Measurements from ENCODE around the gene VSX2.
A peak's percentile ranks its signal among the peaks of the same experiment; 100 is the strongest.

VSX2 gene

DNA sequence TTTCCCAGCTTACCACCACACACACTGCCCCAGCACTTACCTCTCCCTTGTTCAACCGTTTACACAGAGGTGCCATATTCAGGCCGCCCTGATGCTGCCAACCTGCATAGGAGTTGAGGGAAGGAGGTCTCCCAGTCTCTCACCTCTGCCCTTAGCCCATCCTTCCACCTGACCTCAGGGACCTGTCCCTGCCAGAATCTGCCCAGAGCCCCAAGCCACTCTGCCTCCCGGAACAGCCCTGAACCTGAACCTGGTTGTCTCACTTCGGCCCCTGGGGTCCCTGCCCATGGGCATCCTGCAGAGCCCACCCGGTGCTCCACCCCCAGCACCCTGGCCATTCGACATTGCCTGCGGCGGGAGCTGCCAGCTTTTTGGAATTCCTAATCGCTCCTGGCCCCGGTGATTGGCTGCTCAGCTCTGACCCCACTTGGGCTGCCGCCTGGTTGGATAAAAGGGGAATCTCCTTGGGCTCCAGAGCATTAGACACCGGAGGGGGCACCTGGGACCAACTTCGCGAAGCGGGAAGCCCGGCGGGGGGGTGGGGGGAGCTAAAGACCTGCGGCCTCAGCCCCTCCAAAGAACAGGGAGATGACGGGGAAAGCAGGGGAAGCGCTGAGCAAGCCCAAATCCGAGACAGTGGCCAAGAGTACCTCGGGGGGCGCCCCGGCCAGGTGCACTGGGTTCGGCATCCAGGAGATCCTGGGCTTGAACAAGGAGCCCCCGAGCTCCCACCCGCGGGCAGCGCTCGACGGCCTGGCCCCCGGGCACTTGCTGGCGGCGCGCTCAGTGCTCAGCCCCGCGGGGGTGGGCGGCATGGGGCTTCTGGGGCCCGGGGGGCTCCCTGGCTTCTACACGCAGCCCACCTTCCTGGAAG is at the start of gene VSX2:
Gene VSX2, plus strand, starts transcription at position 476 of the 874 bp plus-strand sequence. Its CDS starts 113 bp downstream, at position 589.
- DNase-seq, result no peak

DNA sequence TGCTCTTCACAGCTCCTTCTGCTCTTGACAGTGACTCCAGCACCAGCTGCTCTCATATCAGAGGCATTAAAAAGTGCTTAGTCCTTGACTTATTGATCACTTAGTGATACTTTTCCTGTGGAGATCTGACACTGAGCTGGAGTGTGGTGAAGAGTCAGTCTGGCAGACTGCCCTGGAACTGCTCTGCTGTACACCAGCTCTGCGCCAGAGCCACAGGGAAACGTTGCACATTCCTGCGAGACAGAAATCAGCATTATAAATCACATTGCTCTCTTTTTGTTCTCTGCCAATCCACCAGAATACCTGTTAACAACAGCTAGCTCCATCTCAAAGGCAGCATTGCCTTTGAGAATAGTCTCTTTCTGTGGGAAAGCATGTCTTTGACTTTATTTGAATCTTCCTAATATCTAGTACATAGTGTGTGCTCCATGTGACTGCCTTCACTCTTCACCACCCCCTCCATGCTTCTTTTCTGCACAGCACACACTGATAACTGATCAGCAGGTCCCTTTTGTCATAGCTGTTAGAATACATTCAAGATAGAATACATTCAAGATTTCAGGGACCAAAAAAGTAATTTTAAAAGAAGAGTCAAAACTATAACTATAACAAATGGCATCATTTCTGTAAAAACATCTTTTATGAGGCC is 48.2 kb upstream of the VSX2 start:
- no peak for DNase-seq

- no peak for DNase-seq
Measured at GRCh38 chr14:74194506-74195274, 44.6 kb upstream of the VSX2 start.

DNA sequence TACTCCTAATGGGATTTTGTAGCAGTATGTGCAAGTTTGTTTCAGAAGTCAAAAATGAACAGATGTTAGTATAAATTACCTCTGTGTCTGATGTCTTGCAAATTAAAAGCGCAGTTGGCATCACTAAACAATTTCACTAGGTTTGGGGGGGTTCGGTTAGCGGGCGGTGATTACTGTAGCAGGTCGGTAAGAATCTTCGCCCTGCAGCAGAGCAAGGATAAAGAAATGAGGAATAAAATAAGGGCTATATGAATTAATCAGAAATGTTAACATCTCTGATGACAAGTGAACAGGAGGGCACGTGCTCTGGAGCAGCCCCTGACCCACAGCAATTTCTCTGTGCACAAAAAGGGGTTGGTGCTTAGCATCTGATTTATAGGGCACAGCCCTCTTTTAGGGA is 43.6 kb upstream of the VSX2 start:
- DNase-seq, result no peak

DNA sequence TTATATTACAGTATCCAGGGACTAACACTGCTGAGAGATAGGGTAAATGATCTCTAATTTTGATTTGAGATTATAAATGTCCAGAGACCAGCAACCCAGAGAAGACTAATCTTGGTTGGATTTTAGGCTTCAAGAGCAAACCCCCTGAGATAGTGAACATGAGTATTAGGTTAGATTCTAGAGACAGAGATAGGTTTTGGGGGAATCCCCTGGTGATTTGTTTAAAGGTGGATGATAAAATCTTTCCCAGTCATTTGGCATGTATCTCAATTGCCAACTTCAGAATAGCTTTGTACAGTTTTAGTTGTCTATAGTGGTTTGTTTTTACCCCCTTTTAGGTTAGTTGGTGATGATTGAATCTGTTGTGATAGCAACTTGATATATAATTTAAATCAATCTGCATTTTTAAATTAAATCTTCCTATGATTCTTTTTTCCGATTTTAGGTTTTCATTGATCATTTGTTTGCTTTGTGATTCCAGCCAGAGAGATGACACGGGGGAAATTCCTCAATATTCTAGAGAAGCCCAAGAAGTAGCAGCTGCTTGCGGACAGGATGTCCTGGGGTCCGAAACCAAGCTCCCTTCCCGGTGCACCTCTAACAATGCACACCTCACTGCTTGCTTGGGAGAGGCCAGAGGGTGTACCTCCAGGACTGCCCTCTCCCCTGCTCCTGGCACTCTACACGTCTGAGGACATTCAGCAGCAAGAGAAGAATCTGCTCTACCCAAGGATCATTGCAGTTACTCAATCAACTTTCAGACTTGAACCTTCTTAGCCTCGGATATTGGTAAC is 40.6 kb upstream of the VSX2 start:
- DNase-seq, result no peak

- peak; percentile 20 for DNase-seq
Measured at GRCh38 chr14:74202113-74202512, 37.1 kb upstream of the VSX2 start.

DNA sequence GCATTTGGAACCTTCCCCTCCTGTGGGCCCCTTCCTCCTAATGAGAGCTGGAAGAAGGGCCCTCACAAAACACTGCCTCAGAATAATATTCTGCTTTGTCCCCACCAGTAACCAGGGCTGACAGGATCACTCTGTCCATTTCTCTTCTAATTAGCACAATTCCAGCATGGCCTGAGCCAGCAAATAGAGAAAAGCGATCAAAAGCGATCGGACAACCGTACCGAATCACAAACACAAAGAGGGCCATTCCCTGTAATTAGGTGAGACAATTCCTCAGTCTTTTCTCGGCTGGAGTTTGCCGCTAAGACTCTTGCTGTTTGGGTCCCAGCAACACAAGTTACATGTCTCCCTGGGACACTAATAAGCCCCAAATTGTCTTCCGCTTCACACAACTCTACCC is 35.6 kb upstream of the VSX2 start:
- no peak for DNase-seq

- DNase-seq, result no peak
Measured at GRCh38 chr14:74204491-74204890, 34.8 kb upstream of the VSX2 start.

- DNase-seq, result no peak
Measured at GRCh38 chr14:74205882-74206281, 33.4 kb upstream of the VSX2 start.

GRCh38 chr14:74207943-74208342 is 31.3 kb upstream of the VSX2 start:
- DNase-seq, result peak; percentile 31

DNA sequence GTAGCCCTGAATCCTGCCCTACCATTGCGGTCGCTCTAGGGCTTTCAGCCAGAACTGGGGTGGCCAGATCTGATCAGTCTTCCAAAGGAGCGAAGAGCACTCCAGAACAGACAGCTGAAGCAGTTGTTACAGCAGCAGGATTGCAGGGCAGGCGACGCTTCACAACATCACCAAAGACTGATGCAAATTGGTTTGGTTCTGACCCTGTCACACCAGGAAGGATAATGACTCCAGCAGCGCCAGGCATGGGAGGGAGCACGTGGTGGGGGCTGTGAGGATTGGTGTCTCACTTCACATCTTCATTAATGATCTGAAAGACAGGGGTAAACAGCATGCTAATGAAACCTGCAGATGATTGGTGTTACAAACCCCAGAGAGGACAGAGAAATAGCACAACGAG is 30.6 kb upstream of the VSX2 start:
- no peak for DNase-seq

DNA sequence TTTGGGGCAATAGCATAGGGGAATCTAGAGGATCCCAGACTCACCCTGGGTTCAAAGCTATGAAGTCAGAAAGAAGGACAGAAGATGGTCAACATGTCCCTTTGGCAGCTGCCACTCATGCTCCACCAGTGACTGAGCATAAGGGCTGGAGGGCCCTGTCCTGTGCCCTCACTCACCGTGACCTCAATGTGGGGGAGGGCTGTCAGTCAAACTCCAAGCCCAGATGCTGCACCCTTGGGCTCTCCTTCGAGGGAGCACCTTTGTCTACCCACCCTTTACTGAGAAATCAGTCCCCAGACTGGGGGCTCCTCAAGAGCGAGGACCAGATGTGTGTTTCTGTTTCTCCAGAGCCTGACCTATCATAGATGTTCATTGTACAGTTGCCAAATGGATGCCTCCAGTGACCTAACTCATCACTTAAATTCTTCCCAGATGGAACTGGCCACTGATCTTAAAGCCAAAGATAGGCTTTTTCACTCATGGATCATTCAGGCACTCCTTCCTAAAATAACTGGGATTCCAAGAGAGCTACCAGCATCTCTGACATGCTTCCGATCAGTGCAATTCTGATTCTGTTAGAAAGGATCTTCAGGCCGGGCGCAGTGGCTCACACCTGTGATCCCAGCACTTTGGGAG is 27.2 kb upstream of the VSX2 start:
- no peak for DNase-seq

DNA sequence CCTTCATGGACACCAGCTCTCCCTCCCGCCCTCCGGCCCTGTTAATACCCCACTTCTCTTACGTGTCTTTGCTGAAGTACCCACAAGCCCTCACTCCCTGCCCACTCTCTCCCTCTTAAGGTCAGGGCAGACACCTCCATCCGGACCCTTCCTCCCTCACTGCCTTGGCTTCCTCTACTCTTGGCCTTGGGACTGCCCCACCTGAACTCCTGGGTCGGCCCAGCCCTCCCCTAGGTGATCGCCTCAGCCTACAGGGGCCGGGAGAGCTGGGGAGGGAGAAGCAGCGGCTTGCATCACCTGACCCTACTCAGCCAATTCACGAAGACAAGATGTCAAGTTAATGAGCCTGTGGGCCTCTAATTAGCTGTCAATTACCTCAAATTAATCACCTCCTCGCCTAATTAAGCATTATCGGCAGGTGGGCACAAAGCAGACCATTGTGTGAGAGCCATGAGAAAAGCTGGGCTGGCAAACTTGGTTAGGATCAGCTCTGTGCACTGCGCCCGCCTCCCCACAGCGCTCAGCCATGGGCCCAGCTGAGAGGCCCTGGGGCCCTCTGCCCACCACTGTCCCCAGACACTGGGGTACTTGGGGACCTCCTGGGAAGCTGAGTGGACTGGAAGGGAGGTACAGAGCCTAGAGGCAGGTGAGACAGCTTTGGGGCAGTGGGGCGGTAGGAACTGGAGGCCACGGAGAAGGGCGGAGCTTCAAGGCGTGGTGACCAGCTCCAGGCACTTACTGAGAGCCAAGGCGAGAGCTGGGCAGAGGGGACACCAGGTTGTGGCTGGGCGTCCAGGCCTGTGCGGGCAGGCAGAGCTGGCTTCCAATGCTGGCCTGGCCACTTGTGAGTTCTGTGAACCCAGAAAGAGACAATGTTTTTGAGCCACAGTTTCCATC is 25.1 kb upstream of the VSX2 start:
- no peak for DNase-seq

DNA sequence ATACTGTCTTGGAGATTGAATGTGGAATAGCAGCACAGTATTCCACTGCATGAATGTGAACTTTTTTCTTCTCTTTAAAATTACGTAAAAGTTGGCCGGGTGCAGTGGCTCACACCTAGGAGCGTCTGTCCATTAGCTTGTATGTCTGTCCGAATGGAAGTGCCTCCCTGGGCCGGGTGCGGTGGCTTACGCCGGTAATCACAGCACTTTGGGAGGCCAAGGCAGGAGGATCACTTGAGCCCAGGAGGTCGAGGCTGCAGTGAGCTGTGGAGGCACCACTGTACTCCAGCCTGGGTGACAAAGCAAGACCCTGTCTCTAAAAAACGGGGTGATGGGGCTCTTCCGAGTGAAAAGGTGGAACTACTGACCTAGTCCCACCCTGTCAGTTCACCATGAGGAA is 22.6 kb upstream of the VSX2 start:
- DNase-seq, result no peak

DNA sequence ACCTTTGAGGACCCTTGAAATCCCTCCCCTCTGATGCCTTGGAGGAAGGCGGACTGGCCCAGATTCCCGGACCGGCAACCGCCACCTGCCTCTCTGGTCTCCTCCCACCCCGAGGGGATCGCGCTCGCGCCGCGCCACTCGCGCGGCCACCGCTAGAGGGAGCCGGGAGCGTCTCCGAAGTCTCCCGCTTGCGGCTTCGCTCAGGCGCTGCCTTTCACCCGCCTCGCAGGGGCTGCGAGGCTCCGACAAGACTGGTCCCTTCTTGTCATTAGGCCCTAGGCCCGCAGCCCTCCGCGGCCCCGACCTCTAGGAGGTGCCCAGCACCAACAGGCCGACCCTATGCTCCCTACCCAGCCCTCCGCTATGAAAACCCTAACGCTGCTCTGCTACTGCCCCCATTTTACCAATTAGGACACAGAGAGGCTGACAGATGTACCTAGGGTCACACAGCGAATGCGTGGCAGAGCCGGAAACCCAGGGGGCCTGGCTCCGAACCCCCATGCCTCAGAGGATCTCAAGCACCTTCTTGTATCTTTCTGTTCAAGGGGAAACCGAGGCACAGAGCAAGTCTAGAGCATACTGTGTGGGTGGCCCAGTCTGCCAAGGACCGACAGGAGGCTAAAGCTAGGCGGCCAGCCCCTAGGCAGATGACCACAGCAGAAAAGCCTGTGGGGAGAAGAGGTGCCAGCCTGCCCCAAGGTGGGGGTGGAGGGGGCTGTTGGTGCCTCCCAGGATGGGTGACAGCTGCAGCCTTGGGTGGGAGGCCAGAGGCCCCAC is 21.4 kb upstream of the VSX2 start:
- peak; percentile 86 for DNase-seq

DNA sequence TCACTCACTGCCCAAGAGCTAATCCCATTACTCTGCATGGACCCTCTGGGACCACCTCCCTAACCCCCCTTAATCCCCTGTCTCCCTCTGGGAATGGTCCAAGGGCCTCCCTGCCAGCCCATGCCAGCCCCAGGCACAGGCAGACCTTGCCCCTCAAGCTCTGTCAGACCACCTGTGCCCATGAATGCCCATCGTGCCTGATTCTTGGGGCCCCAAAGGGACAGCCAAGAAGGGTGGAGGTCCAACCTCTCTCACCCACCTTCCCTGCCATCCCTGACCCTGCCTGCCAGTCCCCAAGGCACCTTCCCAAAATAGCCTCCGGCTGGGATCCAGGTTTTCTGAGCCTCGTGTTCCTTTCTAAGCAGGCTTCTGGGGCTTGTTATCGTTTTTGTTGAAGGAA is 20.8 kb upstream of the VSX2 start:
- DNase-seq, result no peak

GRCh38 chr14:74219277-74220205 is 19.7 kb upstream of the VSX2 start:
- DNase-seq, result no peak

GRCh38 chr14:74220991-74221390 is 18.3 kb upstream of the VSX2 start:
- no peak for DNase-seq

- no peak for DNase-seq
Measured at GRCh38 chr14:74221741-74222140, 17.5 kb upstream of the VSX2 start.
